Activated CD4-positive, alpha-beta memory T cell treated with anti-CD3 and anti-CD28 coated beads, Interleukin-2, amount 10 ng/mL, durations not matched to agents 7 days and 5 days (primary cell): ENCODE data around the gene TBC1D16. TPM values are rescaled to one million over a fixed set of nuclear protein-coding genes. Genes with fewer than 3 reads are reported as not detected.
"Not testable (repeated sequence)": the region's sequence is repeated elsewhere in the genome, so short reads cannot be mapped to it uniquely, and the experiment has no call there.

Experiments
- CTCF ChIA-PET: fragments of 350-600 bp; sonication (Branson Sonifier 250); formaldehyde crosslinking; loops from one replicate; lab custom pipeline; 2021; ENCODE audit warnings: antibody characterized with exemption, inconsistent platforms; lab: Charles Lee
- POLR2A ChIA-PET: fragments of 350-600 bp; sonication (Branson Sonifier 250); formaldehyde crosslinking; loops from one replicate; lab custom pipeline; 2021; ENCODE audit warnings: antibody characterized with exemption; lab: Charles Lee
- DNase-seq: peaks from one replicate; pipeline ENCODE4 v3.0.0-alpha.2; 2020
- H3K27ac Mint-ChIP-seq: one replicate; pipeline ENCODE4 v1.8.0; 2021; ENCODE audit warnings: mild to moderate bottlenecking, mixed read lengths
- H3K27me3 Mint-ChIP-seq: one replicate; pipeline ENCODE4 v1.8.0; 2021; ENCODE audit warnings: mixed read lengths
- H3K36me3 Mint-ChIP-seq: one replicate; pipeline ENCODE4 v1.8.0; 2021; ENCODE audit warnings: low read depth, mixed read lengths
- H3K4me1 Mint-ChIP-seq: one replicate; pipeline ENCODE4 v1.8.0; 2021; ENCODE audit warnings: mixed read lengths
- H3K4me3 Mint-ChIP-seq: one replicate; pipeline ENCODE4 v1.8.0; 2021; ENCODE audit warnings: mild to moderate bottlenecking, mixed read lengths
- H3K9me3 Mint-ChIP-seq: one replicate; pipeline ENCODE4 v1.8.0; 2021; ENCODE audit warnings: mixed read lengths
- total RNA-seq, 2 experiments: library from RNA; stranded (reverse); gene quantifications; one replicate each; pipeline ENCODE4 v1.2.3, GENCODE V29; 2021

The TBC1D16 gene
- total RNA-seq, 2 experiments from 2014 or later: 0.63 TPM

DNA sequence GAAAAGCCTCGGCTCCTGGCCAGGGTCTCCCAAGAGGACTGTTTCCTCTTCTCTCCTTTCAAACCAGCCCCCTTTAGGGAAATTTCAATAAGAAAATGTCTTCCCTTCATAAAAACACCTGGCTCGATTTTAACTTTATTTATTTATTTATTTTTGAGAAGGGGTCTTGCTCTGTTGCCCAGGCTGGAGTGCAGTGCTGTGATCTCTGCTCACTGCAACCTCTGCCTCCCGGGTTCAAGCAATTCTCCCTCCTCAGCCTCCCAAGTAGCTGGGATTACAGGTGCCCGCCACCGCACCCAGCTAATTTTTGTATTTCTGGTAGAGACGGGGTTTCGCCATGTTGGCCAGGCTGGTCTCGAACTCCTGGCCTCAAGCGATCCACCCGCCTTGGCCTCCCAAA, 11.0 kb upstream of the TBC1D16 start:
- POLR2A ChIA-PET, H3K27ac Mint-ChIP-seq, H3K36me3 Mint-ChIP-seq, H3K9me3 Mint-ChIP-seq, CTCF ChIA-PET, H3K4me1 Mint-ChIP-seq, DNase-seq, H3K27me3 Mint-ChIP-seq, H3K4me3 Mint-ChIP-seq: not testable (repeated sequence)

- Mint-ChIP-seq H3K4me3 (no peak overlapping the region), H3K27me3 (no peaks in the 10 kb centered on the region), H3K4me1 (no peaks in the 10 kb centered on the region), H3K27ac (no peak overlapping the region), H3K36me3 (no peaks in the 10 kb centered on the region), H3K9me3 (no peaks in the 10 kb centered on the region)
- POLR2A ChIA-PET: no interaction called here
- CTCF ChIA-PET: no interaction called here
- DNase-seq: no peak
These were observed 10.0 kb upstream of the TBC1D16 start for GRCh38 chr17:80045703-80046102.

- peaks cover 5% of the 10 kb centered on the region for H3K27me3 Mint-ChIP-seq
- no peak overlapping the region for H3K4me3 Mint-ChIP-seq
- H3K27ac Mint-ChIP-seq: no peak overlapping the region
- DNase-seq: no peak
- ChIA-PET CTCF (no interaction called here), POLR2A (no interaction called here)
- H3K36me3 Mint-ChIP-seq: no peaks in the 10 kb centered on the region
- no peaks in the 10 kb centered on the region for H3K9me3 Mint-ChIP-seq
- no peaks in the 10 kb centered on the region for H3K4me1 Mint-ChIP-seq
These were observed 8.3 kb upstream of the TBC1D16 start for GRCh38 chr17:80043963-80044362.

GRCh38 chr17:80036715-80037477, 1.2 kb upstream of the TBC1D16 start:
- ChIA-PET POLR2A (no interaction called here), CTCF (interaction anchor here (1.4 kb wide), 1 partner anchor 28 kb away, joined by 3 read pairs; no protein-coding TSS in a partner anchor)
- Mint-ChIP-seq H3K27ac (no peak overlapping the region), H3K4me1 (peaks cover 14% of the 10 kb centered on the region), H3K27me3 (peaks cover 32% of the 10 kb centered on the region), H3K36me3 (no peaks in the 10 kb centered on the region), H3K9me3 (no peaks in the 10 kb centered on the region), H3K4me3 (peak overlapping the region; percentile 69)
- DNase-seq: peak; percentile 39

DNA sequence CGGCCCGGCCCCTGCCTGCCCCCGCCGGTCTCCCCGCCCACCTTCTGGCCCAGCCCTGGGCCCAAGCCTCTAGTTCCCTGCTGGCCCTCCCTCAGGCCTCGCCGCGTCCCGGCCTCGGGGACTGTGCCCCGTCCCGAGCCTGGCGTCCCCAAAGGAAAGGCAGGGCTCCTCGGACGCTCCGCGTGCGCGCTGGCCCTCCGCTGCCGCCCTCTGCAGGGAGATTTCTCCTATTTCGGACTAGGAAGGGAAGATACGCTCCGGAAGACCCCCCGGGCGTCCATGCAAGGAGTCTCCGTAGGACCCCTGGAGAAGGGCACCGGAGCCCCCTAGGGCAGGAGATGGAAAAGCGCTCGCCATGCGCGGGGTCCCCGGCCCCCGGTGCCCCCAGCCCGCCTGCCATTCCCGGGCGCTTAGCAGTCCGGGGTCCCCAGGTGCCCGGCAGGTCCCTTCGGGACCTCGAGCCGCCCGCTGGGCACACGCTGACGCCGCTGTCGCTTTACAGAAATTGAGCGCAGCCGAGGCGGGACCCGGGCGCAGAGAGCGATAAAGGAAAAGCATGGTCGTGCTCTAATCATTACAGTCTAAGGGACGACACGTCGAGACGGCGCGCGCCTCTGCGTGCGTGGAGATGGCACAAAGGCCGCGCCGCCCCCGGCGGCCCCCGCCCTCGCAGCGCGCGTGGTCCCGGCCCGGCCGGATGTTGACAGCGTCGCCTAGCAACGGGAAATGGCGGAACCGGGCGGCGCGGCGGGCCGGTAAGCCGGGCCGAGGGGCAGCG, 454 bp upstream of the TBC1D16 start, which contains the start of gene CCDC40:
CCDC40 (plus strand) TSS at position 706 of the 778 bp plus-strand sequence; CDS start at position 727, 21 bp downstream.
- Mint-ChIP-seq H3K4me1 (peaks cover 14% of the 10 kb centered on the region), H3K27me3 (peaks cover 32% of the 10 kb centered on the region), H3K9me3 (no peaks in the 10 kb centered on the region), H3K4me3 (peak within 1 kb of the TSS; percentile 69), H3K27ac (no peak within 1 kb of the TSS), H3K36me3 (no peaks in the 10 kb centered on the region)
- peak; percentile 76 for DNase-seq
- ChIA-PET CTCF (no interaction called here), POLR2A (no interaction called here)

- Mint-ChIP-seq H3K27me3 (peaks cover 32% of the 10 kb centered on the region), H3K27ac (no peak overlapping the region), H3K9me3 (no peaks in the 10 kb centered on the region), H3K4me1 (peaks cover 14% of the 10 kb centered on the region), H3K4me3 (peak overlapping the region; percentile 70), H3K36me3 (no peaks in the 10 kb centered on the region)
- peak; percentile 57 for DNase-seq
- ChIA-PET POLR2A (no interaction called here), CTCF (interaction anchor here (1.7 kb wide), 1 partner anchor 27 kb away, joined by 13 read pairs; no protein-coding TSS in a partner anchor)
These were observed 633 bp downstream of the TBC1D16 start for GRCh38 chr17:80034791-80035686.

DNA sequence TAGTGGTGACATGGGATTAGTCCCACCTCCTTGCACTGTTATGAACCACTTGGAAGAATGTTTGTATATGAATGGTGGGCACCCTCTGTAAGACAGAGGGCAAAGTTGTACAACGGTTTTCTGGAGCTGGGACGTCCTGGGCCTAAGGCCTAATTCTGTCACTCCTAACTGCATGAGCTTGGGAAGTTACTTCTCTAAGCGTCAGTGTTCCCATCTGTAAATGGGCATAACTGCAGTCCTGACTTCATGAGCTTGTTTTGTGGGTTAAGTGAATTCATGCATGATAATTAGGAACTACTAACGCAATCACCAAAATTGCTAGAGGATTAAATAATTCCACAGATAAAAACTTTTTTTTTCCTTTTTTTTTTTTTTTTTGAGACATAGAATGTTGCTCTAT, 1.8 kb downstream of the TBC1D16 start:
- Mint-ChIP-seq H3K9me3 (no peaks in the 10 kb centered on the region), H3K36me3 (no peaks in the 10 kb centered on the region), H3K27me3 (peaks cover 26% of the 10 kb centered on the region), H3K27ac (no peak overlapping the region), H3K4me3 (no peak overlapping the region), H3K4me1 (peaks cover 14% of the 10 kb centered on the region)
- DNase-seq: no peak
- CTCF ChIA-PET: interaction anchor here (1.7 kb wide), 1 partner anchor 26 kb away, joined by 13 read pairs; no protein-coding TSS in a partner anchor
- POLR2A ChIA-PET: no interaction called here

- no peak overlapping the region for H3K4me3 Mint-ChIP-seq
- peaks cover 21% of the 10 kb centered on the region for H3K27me3 Mint-ChIP-seq
- H3K27ac Mint-ChIP-seq: no peak overlapping the region
- POLR2A ChIA-PET: no interaction called here
- CTCF ChIA-PET: no interaction called here
- no peaks in the 10 kb centered on the region for H3K36me3 Mint-ChIP-seq
- DNase-seq: no peak
- H3K9me3 Mint-ChIP-seq: no peaks in the 10 kb centered on the region
- H3K4me1 Mint-ChIP-seq: peaks cover 14% of the 10 kb centered on the region
These were observed 3.0 kb downstream of the TBC1D16 start for GRCh38 chr17:80032614-80033171.

- H3K36me3 Mint-ChIP-seq: no peaks in the 10 kb centered on the region
- DNase-seq: no peak
- H3K4me1 Mint-ChIP-seq: peaks cover 11% of the 10 kb centered on the region
- CTCF ChIA-PET: no interaction called here
- H3K27ac Mint-ChIP-seq: no peak overlapping the region
- no peaks in the 10 kb centered on the region for H3K9me3 Mint-ChIP-seq
- no peak overlapping the region for H3K4me3 Mint-ChIP-seq
- H3K27me3 Mint-ChIP-seq: peaks cover 17% of the 10 kb centered on the region
- POLR2A ChIA-PET: no interaction called here
These were observed 3.8 kb downstream of the TBC1D16 start for GRCh38 chr17:80031691-80032430.

DNA sequence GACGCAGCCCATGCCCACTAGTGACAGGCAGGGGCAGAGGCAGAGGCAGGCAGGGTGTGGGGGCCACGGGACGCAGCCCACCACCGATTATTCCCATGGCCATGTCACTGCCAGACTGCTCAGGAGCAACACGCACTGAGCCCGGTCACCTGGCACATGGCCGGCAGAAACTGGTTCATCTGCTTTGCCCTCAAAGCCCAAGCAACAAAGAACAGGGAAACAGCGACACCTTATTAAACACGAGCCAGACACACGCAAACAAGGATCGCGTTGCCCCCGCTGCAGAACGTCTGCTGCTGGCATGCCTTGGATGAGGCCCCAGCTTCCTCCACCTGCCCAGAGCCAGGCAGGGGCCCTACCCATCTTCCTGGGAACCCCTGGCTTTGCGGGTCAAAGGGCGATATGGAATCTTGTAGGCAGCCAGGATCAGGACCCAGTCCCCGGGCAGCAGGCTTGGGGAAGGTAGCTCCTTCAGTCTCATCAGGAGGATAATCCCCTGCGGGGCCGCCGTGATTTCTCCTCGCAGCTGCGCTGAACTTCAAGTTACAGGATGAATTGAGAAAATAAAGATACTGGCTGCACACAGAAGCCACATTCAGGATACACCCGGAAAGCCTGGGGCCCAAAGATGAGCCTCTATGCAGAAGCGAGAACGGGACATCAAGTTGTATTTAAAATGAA, 4.8 kb downstream of the TBC1D16 start:
- peaks cover 15% of the 10 kb centered on the region for H3K27me3 Mint-ChIP-seq
- DNase-seq: no peak
- H3K4me1 Mint-ChIP-seq: peaks cover 11% of the 10 kb centered on the region
- CTCF ChIA-PET: no interaction called here
- H3K27ac Mint-ChIP-seq: no peak overlapping the region
- H3K4me3 Mint-ChIP-seq: no peak overlapping the region
- POLR2A ChIA-PET: no interaction called here
- H3K9me3 Mint-ChIP-seq: no peaks in the 10 kb centered on the region
- H3K36me3 Mint-ChIP-seq: no peaks in the 10 kb centered on the region

- H3K36me3 Mint-ChIP-seq: no peaks in the 10 kb centered on the region
- ChIA-PET POLR2A (no interaction called here), CTCF (interaction anchor here (1.0 to 2.3 kb wide), 3 partner anchors 21 to 25 kb away, joined by 3 to 8 read pairs (median 5); no protein-coding TSS in a partner anchor)
- H3K4me1 Mint-ChIP-seq: peaks cover under 1% of the 10 kb centered on the region
- no peaks in the 10 kb centered on the region for H3K9me3 Mint-ChIP-seq
- no peak overlapping the region for H3K4me3 Mint-ChIP-seq
- DNase-seq: no peak
- peaks cover 6% of the 10 kb centered on the region for H3K27me3 Mint-ChIP-seq
- no peak overlapping the region for H3K27ac Mint-ChIP-seq
These were observed 6.3 kb downstream of the TBC1D16 start for GRCh38 chr17:80029258-80029974.
